GM18907 (cell line): ENCODE measurements around the gene MRPL11.
"Not testable (repeated sequence)": the region's sequence is repeated elsewhere in the genome, so short reads cannot be mapped to it uniquely, and the experiment has no call there.

Experiments
- ATAC-seq: cut with Tn5 transposase; IDR thresholded peaks from one replicate; pipeline ENCODE4 v1.9.1; 2021; ENCODE audit warnings: mild to moderate bottlenecking, moderate library complexity; ENCODE audit not compliant: unreplicated experiment

The MRPL11 gene

DNA sequence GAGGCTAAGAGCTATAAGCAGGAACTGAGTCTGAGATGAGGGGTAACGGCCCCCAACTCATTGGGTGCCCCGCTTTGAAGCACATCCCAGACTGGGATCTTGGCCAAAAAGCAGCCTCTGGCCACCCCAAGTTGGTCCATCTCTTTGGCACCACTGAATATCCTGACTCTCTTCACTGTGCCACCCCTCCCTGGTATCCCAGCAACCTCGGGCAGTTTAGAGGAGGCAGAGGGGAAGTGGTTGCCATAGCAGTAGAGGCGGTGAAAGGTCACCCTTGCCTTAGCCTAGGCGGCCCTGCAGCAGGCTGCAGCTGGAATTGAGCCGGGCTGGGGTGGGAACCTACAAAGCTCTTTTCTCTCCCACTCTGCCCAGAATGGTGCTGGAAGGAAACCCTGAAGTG is 29.1 kb upstream of the MRPL11 start:
- no peak for ATAC-seq

- ATAC-seq: peak; percentile 27
Observed at GRCh38 chr11:66467034-66467659, 28.5 kb upstream of the MRPL11 start.

DNA sequence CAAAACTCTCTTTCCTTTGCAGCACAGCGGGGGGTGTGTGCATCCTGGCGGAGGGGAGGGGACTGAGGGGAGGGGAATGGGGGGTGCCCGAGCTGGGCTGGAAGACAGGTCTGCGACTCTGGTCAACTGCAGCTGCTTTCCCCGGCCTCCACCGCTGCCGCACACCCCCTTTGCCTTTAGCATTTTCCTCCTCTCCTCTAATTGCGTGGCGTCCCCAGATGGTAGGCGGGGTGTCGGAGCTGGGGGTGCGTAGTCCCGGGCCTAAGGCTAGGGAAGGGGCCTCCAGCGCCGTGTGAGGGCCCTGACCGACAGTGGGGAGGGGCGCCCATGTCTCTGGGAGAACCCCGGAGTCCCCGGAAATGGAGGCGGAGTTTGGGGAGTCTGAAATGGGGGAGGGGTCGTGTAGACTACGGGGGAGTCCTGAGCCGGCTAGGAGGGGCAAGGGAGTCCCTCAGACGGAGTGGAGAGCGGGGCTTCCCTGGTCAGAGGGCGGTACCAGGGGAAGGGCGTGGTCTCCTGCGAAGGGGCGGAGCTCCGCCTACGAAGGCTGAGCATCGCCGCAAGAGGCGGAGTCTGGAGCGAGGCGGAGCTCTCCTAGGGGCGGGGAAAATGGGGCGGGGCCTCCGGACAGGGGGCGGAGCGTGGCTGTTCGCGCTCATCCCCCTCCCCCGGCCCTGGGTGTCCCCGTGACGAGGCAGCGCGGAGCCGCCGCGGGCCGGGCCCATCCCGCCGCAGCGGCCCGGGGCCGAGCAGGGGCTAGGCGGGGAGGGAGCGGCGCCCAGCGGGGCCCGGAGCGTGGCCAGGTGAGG is 27.8 kb upstream of the MRPL11 start, which contains the start of gene PELI3:
PELI3 (plus strand) TSS at position 681 of the 809 bp plus-strand sequence. CDS start 1,224 bp downstream, outside the sequence.
- ATAC-seq: peak; percentile 71

- no peak for ATAC-seq
Observed at GRCh38 chr11:66465373-66466224, 27.0 kb upstream of the MRPL11 start.

DNA sequence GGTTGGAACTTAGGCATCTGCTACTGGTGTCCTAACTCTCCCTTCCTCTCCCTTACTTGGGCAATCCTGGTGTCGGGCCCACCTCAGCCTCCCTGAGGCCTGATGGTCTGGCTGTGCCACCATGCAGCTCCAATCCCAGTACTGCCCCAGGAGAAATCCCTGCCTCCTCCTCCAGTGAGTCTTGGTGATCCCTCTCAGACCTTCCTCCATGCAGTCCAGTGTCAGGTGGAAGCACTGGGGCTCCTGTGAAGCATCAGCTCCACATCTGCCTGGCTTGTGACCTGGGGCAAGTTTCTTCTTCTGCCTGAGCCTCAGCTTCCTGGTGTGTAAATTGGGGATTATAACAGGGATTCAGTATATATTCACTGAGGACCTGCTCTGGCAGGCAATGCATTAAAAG is 26.3 kb upstream of the MRPL11 start:
- ATAC-seq: no peak

- not testable (repeated sequence) for ATAC-seq
Observed at GRCh38 chr11:66464116-66464515, 25.5 kb upstream of the MRPL11 start.

DNA sequence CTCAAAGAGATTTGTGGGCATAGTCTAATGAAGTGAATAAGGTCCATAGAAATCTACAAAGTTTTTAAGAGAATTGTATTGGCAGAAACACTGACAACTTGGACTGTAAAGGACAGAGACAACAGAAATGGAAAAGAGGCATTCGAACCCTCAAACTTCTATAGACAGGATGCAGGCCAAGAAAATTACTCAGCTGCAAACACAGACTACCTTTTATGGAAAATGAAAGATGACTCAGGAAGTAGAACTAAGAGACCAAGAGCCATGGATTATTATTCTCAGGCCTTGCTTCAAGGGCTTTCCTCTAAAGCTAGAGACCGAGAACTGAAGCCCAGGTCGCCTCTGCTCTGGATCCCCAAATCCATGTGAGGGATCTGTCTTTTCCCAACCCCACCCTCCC is 24.3 kb upstream of the MRPL11 start:
- ATAC-seq: no peak

DNA sequence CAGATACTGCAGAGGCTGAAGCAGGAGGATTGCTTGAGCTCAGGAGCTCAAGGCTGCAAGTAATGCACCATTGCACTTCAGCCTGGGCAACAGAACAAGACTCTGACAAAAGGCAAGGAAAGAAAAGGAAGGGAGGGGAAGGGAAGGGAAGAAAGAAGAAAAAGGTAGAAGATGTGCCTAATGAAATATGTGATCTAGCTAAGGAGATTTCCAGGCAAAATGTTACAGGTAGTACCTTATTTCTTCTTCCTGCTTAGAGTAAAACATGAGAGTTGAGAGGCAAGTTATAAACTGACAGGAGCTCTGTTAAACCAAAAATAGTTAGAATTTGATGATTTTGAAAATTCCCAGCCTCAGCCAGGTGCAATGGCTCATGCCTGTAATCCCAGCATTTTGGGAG is 23.4 kb upstream of the MRPL11 start:
- no peak for ATAC-seq

GRCh38 chr11:66459138-66459778 is 20.6 kb upstream of the MRPL11 start:
- peak; percentile 65 for ATAC-seq

DNA sequence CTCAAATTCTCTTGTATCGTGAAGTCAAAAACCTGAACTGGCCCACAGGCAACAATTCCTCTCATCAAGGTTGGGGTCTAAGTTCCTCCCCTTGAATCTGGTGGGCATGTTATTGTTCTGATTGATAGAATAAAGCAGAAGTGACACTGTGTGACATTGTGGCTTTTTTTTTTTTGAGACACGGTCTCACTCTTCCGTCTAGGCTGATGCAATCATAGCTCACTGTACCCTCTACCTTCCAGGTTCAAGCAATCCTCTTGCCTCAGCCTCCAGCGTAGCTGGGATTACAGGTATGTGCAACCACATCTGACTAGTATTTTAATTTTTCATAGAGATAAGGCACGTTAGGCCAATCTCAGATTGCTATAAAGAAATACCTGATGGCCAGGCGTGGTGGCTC is 19.2 kb upstream of the MRPL11 start:
- no peak for ATAC-seq

- ATAC-seq: no peak
Observed at GRCh38 chr11:66454828-66455227, 16.2 kb upstream of the MRPL11 start.

GRCh38 chr11:66454247-66454646 is 15.6 kb upstream of the MRPL11 start:
- ATAC-seq: no peak

DNA sequence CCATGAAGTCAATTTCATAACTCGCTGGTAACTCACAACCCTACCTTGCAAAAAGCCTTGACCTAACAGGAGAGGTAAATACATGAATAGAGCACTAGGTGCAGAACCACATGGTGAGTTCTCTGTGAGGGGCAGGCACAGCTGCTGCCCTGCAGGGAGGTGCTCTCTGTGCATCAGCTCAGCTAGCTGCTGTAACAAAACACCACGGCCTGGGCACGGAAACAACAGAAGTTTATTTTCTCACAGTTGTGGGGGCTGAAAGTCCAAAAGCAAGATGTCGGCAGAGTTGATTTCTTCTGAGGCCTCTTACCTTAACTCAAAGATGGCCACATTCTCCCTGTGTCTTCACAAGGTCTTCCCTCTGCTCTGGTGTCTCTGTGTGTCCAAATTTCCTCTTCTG is 13.0 kb upstream of the MRPL11 start:
- no peak for ATAC-seq

DNA sequence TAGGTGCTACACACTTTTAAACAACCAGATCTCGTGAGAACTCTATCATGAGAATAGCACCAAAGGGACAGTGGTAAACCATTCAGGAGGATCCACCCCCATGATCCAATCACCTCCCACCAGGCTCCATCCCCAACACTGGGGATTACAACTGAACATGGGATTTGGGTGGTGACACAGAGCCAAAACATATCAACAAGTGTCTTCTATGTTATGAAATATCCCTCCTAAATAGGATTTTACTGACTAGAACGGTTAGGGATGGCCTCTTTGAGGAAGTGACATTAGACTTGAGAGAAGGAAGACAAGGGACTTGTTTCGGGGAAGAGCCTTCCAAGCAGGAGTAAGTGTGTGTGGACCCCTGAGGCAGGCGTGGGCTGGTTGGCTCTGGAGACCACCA is 11.9 kb upstream of the MRPL11 start:
- no peak for ATAC-seq

DNA sequence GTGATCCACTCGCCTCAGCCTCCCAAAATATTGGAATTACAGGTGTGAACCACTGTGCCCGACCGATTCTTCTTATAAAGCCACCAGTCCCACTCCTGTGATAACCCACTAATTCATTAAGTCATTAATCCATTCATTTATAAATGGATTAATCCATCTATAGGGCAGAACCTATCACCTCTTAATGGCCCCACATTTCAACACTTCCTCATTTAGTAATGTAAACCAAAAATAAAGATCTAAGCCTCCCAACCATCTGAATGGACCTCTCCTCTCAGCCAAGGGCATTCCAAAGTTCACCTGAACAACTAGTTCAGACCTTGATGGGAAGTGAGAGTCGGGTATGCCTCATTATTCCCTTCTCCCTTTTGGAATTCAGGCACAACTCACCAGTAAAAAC is 9.9 kb upstream of the MRPL11 start:
- ATAC-seq: no peak

DNA sequence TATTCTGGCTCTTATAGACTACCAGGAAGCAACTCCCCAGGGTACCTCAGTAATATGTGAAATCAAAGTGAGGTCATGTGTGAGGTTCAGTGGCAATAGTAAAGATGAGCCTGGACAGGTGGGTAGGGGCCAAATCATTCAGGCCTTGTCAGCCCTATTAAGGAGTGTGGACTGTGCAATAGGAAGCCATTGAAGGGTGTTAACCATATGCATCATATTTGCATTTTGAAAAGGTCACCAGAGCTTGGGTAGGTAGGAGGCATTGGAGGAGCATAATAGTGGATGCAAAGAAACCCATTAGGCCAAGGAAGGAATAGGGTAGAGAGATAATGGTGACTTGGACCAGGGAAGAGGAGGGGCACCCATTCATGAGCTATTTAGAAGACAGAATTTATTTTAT is 8.4 kb upstream of the MRPL11 start:
- ATAC-seq: no peak

GRCh38 chr11:66443602-66444001 is 5.0 kb upstream of the MRPL11 start:
- no peak for ATAC-seq

GRCh38 chr11:66440940-66441282 is 2.3 kb upstream of the MRPL11 start:
- not testable (repeated sequence) for ATAC-seq

DNA sequence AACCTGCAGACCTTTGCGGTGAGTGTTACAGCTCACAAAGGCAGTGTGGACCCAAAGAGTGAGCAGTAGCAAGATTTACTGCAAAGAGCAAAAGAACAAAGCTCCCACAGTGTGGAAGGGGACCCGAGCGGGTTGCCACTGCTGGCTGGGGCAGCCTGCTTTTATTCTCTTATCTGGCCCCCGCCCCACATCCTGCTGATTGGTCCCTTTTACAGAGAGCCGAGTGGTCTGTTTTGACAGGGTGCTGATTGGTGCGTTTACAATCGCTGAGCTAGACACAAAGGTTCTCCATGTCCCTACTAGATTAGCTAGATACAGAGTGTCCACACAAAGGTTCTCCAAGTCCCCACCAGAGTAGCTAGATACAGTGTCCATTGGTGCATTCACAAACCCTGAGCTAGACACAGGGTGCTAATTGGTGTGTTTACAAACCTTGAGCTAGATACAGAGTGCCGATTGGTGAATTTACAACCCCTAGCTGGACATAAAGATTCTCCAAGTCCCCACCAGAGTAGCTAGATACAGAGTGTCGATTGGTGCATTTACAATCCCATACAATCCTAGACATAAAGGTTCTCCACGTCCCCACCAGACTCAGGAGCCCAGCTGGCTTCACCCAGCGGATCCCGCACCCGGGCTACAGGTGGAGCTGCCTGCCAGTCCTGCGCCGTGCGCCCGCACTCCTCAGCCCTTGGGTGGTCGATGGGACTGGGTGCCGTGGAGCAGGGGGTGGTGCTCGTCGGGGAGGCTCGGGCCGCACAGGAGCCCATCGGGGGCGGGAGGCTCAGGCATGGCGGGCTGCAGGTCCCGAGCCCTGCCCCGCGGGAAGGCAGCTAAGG is 1.7 kb upstream of the MRPL11 start:
- ATAC-seq: not testable (repeated sequence)

DNA sequence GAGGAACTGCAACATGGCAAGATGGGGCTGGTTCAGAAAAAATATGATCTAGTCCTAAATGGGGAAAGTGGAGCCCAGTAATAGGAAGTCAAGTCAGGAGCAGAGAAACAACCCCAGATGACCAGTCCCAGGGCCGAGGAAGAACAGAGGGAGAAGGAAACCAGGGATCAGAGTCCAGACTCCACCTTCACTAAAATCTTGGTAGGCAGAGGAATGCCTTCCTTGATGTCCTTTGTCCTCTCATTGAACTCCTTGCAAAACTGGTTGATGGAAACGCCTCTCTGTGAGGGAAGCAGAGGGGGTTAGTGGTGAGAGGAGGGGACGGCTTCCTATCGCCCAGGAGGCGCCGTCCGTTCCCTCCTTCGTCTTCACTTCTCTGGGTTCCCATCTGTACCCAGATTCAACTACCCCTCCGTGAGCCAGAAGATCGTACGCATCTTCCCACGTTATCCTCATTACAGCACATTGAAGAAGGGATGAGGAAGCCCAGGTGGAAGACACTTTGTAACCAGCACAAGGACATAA is 607 bp downstream of the MRPL11 start:
- no peak for ATAC-seq
